Regular cardiac myocyte (primary cell): ENCODE data around the gene NABP2. TPM values are rescaled to one million over a fixed set of nuclear protein-coding genes. Genes with fewer than 3 reads are reported as not detected.

ENCODE experiments used
- total RNA-seq: library from RNA; depleted of rRNA; stranded (reverse); fragments of >200 nt; gene quantifications from 2 replicates; pipeline ENCODE4 v1.2.3, GENCODE V29; 2014

The NABP2 gene
- total RNA-seq, result 20.9 and 28.8 TPM in 2 replicates

GRCh38 chr12:56224102-56224701 lies at the start of gene NABP2:
Gene NABP2 (plus strand): TSS chr12:56224342. CDS start chr12:56224857, 515 bp downstream.

GRCh38 chr12:56189099-56189917 lies 34.8 kb upstream of the NABP2 start, which contains the start of gene SMARCC2:
Gene SMARCC2 (minus strand): TSS chr12:56189483. CDS start chr12:56189461, 22 bp downstream.

GRCh38 chr12:56221757-56222530 lies 2.2 kb upstream of the NABP2 start, which contains the start of gene RNF41:
Gene RNF41 (minus strand): TSS chr12:56221922. CDS start chr12:56214047, 7,875 bp downstream.

GRCh38 chr12:56229916-56230431 lies 5.8 kb downstream of the NABP2 start, which contains the start of gene SLC39A5:
Gene SLC39A5 (plus strand): TSS chr12:56230051. CDS start chr12:56231275, 1,224 bp downstream.

GRCh38 chr12:56258068-56258819 lies 34.1 kb downstream of the NABP2 start, which contains the start of gene ANKRD52:
Gene ANKRD52 (minus strand): TSS chr12:56258384. CDS start chr12:56258269, 115 bp downstream.

GRCh38 chr12:56266693-56267442 lies 42.7 kb downstream of the NABP2 start, which contains the start of gene COQ10A:
Gene COQ10A (plus strand): TSS chr12:56266942. CDS start chr12:56267119, 177 bp downstream.

Other genes with a start within 250 kb of the NABP2 start
- 10.1 and 10.4 TPM in 2 replicates for gene SUOX, start 227.1 kb upstream of the NABP2 start, total RNA-seq
- gene IKZF4, start 203.3 kb upstream of the NABP2 start, total RNA-seq, result 0.58 and 2.0 TPM in 2 replicates
- 664 and 693 TPM in 2 replicates for gene RPS26, start 182.4 kb upstream of the NABP2 start, total RNA-seq
- 0.38 and 0.56 TPM in 2 replicates for gene ERBB3, start 144.2 kb upstream of the NABP2 start, total RNA-seq
- 84.0 and 204 TPM in 2 replicates for gene PA2G4, start 119.8 kb upstream of the NABP2 start, total RNA-seq
- 2,066 and 2,753 TPM in 2 replicates for gene RPL41, start 107.7 kb upstream of the NABP2 start, total RNA-seq
- gene ZC3H10, start 106.1 kb upstream of the NABP2 start, total RNA-seq, result 4.0 and 5.6 TPM in 2 replicates
- 303 and 307 TPM in 2 replicates for gene ESYT1, start 96.1 kb upstream of the NABP2 start, total RNA-seq
- gene MYL6B, start 71.8 kb upstream of the NABP2 start, total RNA-seq, result 35.7 and 60.0 TPM in 2 replicates
- gene MYL6, start 66.0 kb upstream of the NABP2 start, total RNA-seq, result 1,570 and 2,884 TPM in 2 replicates
- 33.0 and 36.0 TPM in 2 replicates for gene SMARCC2, start 34.9 kb upstream of the NABP2 start, total RNA-seq
- 99.3 and 165 TPM in 2 replicates for gene RNF41, start 2.4 kb upstream of the NABP2 start, total RNA-seq
- gene SLC39A5, start 5.7 kb downstream of the NABP2 start, total RNA-seq, result 0.85 TPM in 1 of 2 replicates, not detected in the other
- 14.7 and 18.0 TPM in 2 replicates for gene ANKRD52, start 34.0 kb downstream of the NABP2 start, total RNA-seq
- gene COQ10A, start 42.6 kb downstream of the NABP2 start, total RNA-seq, result 3.3 and 5.9 TPM in 2 replicates
- gene CS, start 76.0 kb downstream of the NABP2 start, total RNA-seq, result 62.9 and 99.7 TPM in 2 replicates
- 93.0 and 106 TPM in 2 replicates for gene CNPY2, start 91.6 kb downstream of the NABP2 start, total RNA-seq
- gene PAN2, start 109.7 kb downstream of the NABP2 start, total RNA-seq, result 10.0 and 27.3 TPM in 2 replicates
- 0.28 and 0.38 TPM in 2 replicates for gene IL23A, start 114.5 kb downstream of the NABP2 start, total RNA-seq
- 105 and 295 TPM in 2 replicates for gene STAT2, start 135.8 kb downstream of the NABP2 start, total RNA-seq
- not detected in 2 replicates for gene APOF, start 138.5 kb downstream of the NABP2 start, total RNA-seq
- 4.5 and 33.4 TPM in 2 replicates for gene TIMELESS, start 225.1 kb downstream of the NABP2 start, total RNA-seq
- gene MIP, start 230.3 kb downstream of the NABP2 start, total RNA-seq, result 0.19 TPM in 1 of 2 replicates, not detected in the other
- gene SPRYD4, start 244.2 kb downstream of the NABP2 start, total RNA-seq, result 1.1 and 1.5 TPM in 2 replicates